RWPE2 (cell line): Measurements from ENCODE around the gene SEC24B.
"Not testable (repeated sequence)": the region's sequence is repeated elsewhere in the genome, so short reads cannot be mapped to it uniquely, and the experiment has no call there.

Experiments used
- ATAC-seq: fragments of 200-7000 bp; cut with Tn5 transposase; 3 replicates; pipeline ENCODE4 v1.9.1; 2021; ENCODE audit warnings: low read depth
- DNase-seq: peaks from one replicate; pipeline ENCODE4 v3.0.0-alpha.2; 2020; ENCODE audit warnings: low spot score
- H3K27ac ChIP-seq: fragments of 450-650 bp; 2 replicates; pipeline ENCODE4 v1.5.1; 2017; ENCODE audit warnings: mild to moderate bottlenecking; ENCODE audit not compliant: poor library complexity, severe bottlenecking
- H3K27me3 ChIP-seq: fragments of 250-450 bp; sonication (Bioruptor Pico); 2 replicates; pipeline ENCODE4 v1.5.1; 2021; ENCODE audit warnings: mild to moderate bottlenecking, moderate library complexity; ENCODE audit not compliant: insufficient read depth, poor library complexity, severe bottlenecking
- H3K36me3 ChIP-seq: fragments of 250-450 bp; sonication (Bioruptor Pico); 2 replicates; pipeline ENCODE4 v1.5.1; 2020; ENCODE audit warnings: low read depth, mild to moderate bottlenecking, moderate library complexity
- H3K4me1 ChIP-seq: fragments of 250-450 bp; sonication (Bioruptor Pico); 2 replicates; pipeline ENCODE4 v1.5.1; 2021; ENCODE audit warnings: mild to moderate bottlenecking, moderate library complexity; ENCODE audit not compliant: insufficient read depth, poor library complexity, severe bottlenecking
- H3K4me3 ChIP-seq: fragments of 250-450 bp; sonication (Bioruptor Pico); 2 replicates; pipeline ENCODE4 v1.5.1; 2021; ENCODE audit warnings: mild to moderate bottlenecking, moderate library complexity; ENCODE audit not compliant: severe bottlenecking
- H3K9me3 ChIP-seq: fragments of 250-450 bp; sonication (Bioruptor Pico); 2 replicates; pipeline ENCODE4 v1.5.1; 2021; ENCODE audit warnings: mild to moderate bottlenecking, moderate library complexity; ENCODE audit not compliant: severe bottlenecking
- CTCF ChIP-seq: fragments of 450-650 bp; IDR thresholded peaks from one replicate; pipeline ENCODE4 v1.5.1; 2017; ENCODE audit warnings: mild to moderate bottlenecking, moderate library complexity; ENCODE audit not compliant: poor library complexity, severe bottlenecking

Gene SEC24B

GRCh38 chr4:109499513-109499912 lies 65.9 kb downstream of the SEC24B start:
- Histone ChIP-seq H3K4me1 (no peaks in the 10 kb centered on the region), H3K4me3 (no peak overlapping the region), H3K27ac (no peak overlapping the region), H3K27me3 (no peaks in the 10 kb centered on the region), H3K36me3 (peaks cover 87% of the 10 kb centered on the region), H3K9me3 (no peaks in the 10 kb centered on the region)
- no peak for ATAC-seq
- TF ChIP-seq CTCF, result no peak
- DNase-seq, result no peak

DNA sequence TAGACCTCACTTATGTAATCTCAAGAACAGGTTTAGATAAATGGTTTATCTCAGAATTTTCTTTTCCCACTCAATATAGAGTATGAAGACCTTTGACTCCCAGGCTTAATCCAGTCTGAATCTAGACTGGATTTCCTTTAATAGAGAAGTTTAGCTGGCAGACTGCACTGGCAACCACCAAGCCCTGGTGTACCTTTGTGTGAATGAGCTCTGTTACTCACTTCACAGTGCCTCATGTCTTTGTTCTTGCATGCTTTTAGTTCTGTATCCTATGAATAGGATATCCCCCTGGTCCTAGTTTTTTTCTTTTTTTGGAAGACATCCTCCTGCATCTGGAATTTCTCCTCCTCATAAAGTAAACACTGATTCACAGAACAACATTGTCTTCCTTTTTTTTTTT lies 73.3 kb downstream of the SEC24B start:
- no peak overlapping the region for H3K27ac ChIP-seq
- H3K36me3 ChIP-seq, result peaks cover 82% of the 10 kb centered on the region
- H3K4me1 ChIP-seq, result no peaks in the 10 kb centered on the region
- no peaks in the 10 kb centered on the region for H3K9me3 ChIP-seq
- no peak for DNase-seq
- no peak for ATAC-seq
- no peak for TF ChIP-seq CTCF
- no peaks in the 10 kb centered on the region for H3K27me3 ChIP-seq
- H3K4me3 ChIP-seq, result no peak overlapping the region

- no peak for TF ChIP-seq CTCF
- Histone ChIP-seq H3K4me1 (no peaks in the 10 kb centered on the region), H3K36me3 (peaks cover 86% of the 10 kb centered on the region), H3K27ac (no peak overlapping the region), H3K9me3 (no peaks in the 10 kb centered on the region), H3K4me3 (no peak overlapping the region), H3K27me3 (no peaks in the 10 kb centered on the region)
- ATAC-seq (no peak), DNase-seq (no peak)
Measured at GRCh38 chr4:109510687-109511086, 77.1 kb downstream of the SEC24B start.

- no peak for ATAC-seq
- Histone ChIP-seq H3K27ac (no peak overlapping the region), H3K27me3 (no peaks in the 10 kb centered on the region), H3K4me3 (no peak overlapping the region), H3K9me3 (no peaks in the 10 kb centered on the region), H3K4me1 (no peaks in the 10 kb centered on the region), H3K36me3 (peaks cover 86% of the 10 kb centered on the region)
- no peak for TF ChIP-seq CTCF
- no peak for DNase-seq
Measured at GRCh38 chr4:109511414-109511813, 77.8 kb downstream of the SEC24B start.

GRCh38 chr4:109513368-109513767 lies 79.8 kb downstream of the SEC24B start:
- H3K9me3 ChIP-seq, H3K27ac ChIP-seq, H3K4me3 ChIP-seq, H3K4me1 ChIP-seq, ATAC-seq, H3K27me3 ChIP-seq, DNase-seq: not testable (repeated sequence)
- peaks cover 90% of the 10 kb centered on the region for H3K36me3 ChIP-seq
